EL (cell line): ENCODE data around the gene PTPN4.

ENCODE experiments used
- DNase-seq: peaks from one replicate; pipeline ENCODE4 v3.0.0-alpha.2; 2016

Gene PTPN4, protein sequence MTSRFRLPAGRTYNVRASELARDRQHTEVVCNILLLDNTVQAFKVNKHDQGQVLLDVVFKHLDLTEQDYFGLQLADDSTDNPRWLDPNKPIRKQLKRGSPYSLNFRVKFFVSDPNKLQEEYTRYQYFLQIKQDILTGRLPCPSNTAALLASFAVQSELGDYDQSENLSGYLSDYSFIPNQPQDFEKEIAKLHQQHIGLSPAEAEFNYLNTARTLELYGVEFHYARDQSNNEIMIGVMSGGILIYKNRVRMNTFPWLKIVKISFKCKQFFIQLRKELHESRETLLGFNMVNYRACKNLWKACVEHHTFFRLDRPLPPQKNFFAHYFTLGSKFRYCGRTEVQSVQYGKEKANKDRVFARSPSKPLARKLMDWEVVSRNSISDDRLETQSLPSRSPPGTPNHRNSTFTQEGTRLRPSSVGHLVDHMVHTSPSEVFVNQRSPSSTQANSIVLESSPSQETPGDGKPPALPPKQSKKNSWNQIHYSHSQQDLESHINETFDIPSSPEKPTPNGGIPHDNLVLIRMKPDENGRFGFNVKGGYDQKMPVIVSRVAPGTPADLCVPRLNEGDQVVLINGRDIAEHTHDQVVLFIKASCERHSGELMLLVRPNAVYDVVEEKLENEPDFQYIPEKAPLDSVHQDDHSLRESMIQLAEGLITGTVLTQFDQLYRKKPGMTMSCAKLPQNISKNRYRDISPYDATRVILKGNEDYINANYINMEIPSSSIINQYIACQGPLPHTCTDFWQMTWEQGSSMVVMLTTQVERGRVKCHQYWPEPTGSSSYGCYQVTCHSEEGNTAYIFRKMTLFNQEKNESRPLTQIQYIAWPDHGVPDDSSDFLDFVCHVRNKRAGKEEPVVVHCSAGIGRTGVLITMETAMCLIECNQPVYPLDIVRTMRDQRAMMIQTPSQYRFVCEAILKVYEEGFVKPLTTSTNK

DNA sequence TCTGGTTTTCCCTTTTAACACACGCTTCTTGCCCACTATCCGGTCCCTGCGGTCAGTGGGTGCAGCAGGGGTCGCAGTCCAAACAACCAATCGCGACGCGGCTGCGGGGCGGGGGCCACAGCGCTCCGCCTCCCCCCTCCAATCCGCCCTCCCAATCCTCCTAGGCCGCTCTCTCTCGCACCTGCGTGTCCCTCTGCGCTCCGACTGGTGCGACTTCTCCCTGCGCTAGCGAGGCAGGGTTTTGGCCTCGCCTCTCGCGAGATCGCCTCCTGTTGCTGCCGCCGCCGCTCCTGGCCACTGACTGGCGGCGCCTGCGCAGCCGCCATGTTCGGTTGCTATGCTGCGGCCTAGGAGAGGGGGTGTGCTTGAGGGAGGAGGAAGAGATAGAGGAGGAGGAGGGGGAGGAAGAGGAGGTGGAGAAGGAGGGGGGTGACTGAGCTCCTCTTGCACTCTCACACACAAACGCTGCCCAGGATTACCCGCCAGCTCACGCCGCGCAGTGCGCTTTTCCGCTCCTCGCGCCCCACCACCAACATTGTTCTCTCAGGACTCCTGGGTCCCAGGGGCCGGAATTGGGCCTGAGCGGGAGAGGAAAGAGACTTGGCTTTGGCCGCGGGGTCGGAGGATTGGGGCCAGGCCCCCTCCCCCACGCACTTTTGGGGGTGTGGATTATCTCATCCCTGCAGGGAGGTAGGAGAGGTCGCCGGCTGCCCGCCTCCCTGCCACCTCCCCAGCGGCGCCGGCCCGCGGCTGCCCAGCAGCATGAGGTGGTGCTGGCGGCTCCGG is at the start of gene PTPN4:
TSS of gene PTPN4 (plus strand) at position 472 of the 786 bp plus-strand sequence. CDS start 49,932 bp downstream, outside the sequence.
- DNase-seq = peak; percentile 99

DNA sequence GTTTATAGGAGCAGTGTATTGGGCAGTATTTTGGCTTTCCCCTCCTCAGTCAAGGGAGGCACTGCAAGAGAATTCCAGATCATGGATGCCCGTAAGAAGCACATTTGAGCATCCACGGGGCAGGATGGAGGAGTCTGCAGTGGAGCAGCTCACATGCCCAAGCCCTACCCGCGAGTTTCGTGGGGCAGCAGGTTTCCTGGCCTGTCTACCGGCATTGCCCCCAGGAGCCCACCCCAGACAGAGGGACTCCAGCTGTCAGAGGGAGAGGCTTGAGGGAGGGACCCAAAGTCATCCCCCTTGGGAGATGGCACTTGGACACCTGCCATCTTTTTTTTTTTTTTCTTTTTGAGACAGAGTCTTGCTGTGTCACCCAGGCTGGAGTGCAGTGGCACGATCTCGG is 49.4 kb upstream of the PTPN4 start:
- no peak for DNase-seq

DNA sequence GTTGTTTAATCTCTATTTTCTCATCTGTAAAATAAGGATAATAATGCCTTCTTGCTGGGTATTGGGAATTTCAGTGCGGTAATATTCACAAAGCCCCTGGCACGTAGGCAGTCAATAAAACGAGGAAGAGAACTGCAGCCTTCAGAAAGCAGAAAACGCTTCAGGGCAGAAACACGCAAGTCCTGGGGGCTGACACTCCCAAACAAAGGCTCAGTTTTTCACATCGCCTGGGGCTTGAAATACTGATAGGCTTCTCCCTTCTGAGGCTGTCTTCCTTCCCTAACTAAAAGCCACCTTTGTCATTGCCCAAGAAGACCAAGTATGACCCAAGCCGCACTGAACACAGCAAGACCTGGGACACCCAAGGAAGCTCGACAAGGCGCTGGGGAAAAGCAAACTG is 48.4 kb upstream of the PTPN4 start:
- no peak for DNase-seq

DNA sequence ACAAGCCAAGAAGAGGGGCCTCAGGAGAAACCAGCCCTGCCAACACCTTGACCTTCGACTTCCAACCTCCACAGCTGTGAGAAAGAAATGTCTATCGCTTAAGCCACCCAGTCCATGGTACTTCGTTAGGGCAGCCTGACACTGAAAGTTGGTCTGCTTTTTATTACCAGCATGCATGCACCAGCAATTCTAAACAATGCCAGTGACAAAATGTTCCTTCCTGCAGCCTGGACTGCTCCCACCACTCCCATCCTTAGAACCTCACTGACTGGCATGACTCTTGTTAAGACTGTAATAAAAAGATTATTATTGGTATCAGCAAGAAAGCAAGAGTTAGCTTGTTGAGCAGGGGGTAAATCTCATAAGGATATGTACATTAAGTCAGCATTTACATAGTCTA is 47.2 kb upstream of the PTPN4 start:
- no peak for DNase-seq

DNA sequence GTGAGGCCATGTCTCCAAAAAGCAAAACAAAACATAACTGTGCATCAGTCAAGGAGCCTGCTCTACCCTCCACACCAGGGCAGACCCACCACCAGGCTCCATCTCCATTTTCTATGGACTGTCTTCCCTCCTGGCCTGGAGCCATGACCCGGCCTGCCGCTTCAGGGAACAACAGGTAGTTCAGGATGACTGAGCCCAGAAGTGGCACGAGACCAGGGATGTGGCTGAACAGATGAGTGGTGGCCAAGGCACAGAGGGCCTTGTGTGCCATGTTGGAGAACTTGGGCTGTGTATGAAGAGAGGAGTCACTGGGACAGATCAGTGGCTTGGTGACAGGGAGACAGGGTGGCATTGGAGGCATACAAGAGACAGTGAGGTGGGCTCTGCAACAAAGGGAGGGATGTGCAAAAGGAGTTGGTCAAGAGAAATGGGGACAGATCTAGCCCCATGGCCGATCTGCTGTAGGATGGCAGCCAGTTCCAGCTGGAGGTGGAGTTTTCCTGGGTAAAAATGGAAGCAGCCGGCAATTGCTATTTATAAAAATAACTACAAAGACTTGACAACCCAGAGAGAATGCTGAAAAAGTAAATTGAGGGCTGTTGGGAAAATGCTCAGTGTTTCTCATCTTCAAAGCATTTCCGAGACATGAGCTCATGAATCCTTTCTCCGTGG is 45.8 kb upstream of the PTPN4 start:
- DNase-seq = no peak

DNA sequence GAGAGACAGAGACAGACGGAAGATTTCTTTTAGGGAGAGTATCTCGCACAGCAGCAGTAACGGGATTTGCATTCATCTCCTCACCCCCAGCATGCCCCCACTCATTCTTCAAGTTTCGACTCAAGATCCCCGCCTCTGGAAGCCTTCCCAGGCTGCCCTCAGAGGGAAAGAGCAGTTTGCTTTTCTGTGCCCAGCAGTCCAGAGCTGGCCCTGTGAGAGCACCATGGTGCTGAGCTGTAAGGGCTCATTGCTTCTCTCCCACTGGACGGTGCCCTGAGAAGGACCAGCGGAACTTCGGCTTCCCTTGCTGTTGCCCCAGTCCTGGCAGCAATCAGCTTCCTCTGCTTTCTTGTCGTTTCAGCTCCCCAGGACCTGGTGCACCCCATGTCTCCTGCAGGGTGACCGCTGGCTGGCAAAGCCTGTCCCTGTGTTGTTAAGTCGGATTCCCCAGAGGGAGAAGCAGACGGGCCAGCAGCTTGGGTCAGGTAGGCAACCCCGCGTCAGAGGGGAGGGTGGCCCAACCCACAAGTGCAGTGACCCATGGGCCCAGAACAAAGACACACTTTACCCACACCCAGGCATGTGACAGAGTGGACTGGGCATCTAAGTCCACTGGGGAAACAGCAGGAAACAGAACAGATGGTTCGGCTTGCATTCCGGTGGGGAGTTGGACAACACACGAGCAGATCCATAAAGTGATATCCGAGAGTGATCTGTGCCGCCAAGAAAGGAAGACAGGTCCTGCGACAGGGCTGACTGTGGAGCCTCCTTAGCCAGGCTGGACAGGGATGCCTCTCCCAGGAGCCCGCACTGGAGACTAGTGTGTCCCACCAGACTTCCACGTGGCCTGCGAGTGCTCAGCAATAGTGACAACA is 44.1 kb upstream of the PTPN4 start:
- no peak for DNase-seq

DNA sequence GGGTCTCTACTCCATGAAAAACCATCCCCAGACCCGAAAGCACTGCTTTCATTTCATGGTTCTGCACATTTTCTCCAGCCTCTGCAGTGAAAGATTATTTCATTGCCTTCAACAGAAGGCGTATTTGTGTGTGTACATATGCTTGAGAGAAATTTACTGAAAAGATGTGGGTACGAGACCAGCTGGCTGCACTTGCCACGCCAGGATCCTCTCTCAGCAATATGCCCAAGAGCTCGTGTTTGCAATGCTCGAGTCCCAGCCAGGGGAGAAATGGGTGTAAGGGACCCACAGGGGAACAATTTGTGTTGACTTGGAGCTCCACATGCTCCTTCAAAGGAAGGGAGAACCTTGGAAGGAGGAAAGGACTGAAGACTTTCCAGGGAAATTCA is 43.4 kb upstream of the PTPN4 start:
- DNase-seq = no peak

DNA sequence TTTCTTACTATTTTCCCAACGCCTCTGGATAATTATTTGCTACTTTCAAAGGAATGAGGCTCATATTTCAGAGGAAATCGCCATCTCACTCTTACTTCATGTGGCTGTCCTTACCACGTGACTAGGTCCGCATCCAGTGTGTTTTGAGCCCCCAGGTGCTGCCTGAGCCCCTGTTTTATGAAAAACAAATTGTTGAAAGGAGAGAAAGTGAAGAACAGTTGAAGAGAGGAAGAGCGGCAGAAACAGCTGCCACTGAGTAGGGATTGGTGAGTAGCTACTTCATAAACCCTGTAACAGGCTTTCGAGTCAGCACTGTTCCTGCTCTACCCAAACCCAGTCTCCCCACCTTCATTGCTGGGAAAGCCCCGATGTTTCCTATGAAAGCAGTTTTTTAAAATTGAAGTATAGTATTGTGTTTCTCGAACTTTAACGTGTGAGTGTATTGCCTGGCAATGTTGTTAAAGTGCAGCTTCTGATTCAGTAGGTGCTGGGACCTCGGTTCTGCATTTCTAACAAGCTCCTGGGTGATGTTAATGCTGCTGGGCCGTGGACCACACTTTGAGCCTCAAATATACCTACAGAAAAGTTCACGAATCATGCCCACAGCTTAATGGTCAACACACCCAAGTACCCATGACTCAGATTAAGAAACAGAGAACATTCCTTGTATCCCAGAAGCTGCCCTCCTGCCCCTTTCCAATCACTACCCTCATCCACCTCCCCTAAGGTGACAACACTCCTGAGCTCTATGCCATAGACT is 41.0 kb upstream of the PTPN4 start:
- no peak for DNase-seq

DNA sequence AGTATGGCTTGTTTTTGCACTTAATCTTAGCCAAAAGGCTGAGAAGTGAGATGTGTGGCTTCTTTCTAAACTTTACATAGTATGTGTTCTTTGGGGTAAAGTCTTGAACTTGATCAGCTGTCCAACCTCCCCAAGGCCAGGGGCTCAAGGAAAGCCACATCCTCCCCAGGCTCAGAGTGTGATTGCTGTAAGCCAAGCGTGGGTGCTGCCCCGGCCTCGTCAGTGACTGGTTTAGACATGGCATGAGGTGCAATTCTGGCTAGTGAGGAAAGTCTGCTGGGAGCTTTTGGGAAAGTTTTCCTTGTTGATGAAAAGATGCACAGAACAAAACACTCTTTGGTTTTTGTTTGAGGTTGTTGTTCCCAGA is 40.5 kb upstream of the PTPN4 start:
- no peak for DNase-seq

DNA sequence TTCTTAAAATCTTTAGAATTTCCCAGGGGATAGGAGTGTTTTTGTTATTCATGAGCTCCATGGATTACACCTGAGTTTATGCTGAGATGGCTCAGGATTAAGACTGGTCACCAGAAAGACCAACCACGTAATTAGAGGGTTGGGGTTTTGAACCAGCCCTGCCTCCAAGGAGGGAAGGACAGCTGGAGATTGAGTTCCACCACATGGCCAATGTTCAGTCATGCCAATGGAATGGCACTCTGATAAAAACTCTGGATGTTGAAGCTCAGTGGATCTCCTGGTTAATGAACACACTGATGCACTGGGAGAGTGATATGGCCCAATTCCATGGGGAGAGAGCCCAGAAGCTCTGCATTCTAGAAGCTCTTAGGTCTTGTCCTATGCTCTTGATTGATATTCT is 38.7 kb upstream of the PTPN4 start:
- peak; percentile 16 for DNase-seq

DNA sequence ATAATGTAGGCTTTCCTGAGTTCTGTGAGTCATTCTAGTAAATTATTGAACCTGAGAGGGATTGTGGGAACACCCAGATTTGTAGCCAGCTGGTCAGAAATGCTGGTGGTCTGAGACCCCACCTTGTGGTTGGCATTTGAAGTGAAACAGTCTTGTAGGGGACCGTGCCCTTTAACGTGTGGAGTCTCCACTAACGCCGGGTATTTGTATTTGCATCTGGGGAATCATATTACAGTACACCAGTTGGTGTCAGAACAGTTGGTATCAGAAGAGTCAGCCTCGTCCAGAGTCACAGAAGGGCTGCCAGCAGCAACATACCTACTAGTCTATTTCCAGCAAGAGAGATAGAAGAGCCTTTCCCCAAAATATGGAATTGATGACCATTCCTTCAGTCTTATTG is 38.3 kb upstream of the PTPN4 start:
- DNase-seq = no peak

DNA sequence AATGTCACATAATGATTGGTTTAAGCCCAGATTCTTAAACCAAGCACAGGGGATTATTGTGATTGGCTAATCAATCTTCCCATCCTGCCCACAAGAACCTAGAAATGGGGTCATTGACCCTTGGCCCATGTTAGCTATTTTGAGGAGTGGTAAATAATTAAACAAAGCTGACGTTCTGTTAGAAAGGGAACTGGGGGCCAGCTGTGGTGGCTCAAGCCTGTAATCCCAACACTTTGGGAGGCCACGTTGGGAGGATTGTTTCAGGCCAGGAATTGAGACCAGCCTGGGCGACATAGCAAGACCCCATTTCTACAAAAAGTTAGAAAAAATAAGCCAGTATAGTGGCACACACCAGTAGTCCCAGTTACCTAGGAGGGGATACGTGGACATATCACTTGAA is 37.8 kb upstream of the PTPN4 start:
- DNase-seq = no peak

DNA sequence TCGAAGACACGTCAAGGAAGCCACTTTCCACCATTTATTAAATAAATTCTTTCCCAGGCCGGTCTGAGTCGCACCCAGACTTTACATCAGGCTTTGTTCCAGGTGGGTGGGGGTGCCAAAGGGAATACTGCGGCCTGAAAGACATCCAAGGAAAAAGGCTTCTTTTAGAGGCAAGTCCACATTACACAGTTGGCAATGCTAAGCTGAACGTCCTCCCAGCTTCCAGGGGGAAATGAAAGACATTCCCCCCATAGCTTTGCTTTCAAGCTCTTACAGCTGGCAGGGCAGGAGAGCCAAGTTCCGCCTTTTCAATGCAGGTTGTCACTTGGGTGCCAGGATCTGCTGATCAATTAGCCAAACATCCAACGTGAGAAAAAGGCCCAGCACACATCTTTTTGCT is 36.5 kb upstream of the PTPN4 start:
- DNase-seq = no peak

DNA sequence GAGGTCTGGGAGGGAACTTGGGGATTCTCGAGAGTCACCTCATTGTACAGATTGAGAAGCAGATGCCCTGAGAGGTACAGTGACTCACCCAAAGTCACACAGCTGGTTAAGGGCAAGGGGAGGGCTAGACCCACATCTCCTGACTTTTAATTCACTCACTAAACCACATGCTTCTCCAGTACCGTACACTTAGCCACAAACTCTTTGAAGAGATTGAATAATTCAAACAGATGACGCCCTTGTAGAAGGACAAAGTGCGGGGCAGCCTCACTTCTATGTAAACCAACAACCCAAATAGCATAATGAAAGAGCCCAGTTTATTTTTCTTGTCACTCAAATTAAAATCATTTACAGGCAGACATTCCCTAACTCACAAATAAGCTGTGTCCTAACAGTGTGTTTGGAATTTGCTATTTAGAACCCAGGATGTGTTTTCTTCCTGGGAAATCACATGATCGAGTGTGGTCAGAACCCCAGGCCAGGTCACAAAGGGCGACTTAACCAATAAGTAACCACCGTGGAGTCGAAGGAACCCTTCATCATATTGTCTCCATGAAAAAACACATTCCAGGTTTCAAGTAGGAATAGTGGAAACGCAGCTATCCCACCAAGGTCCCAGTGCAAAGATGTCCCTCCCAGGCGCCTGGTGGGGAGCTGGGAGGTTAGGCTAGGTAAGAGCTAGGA is 35.8 kb upstream of the PTPN4 start:
- no peak for DNase-seq

DNA sequence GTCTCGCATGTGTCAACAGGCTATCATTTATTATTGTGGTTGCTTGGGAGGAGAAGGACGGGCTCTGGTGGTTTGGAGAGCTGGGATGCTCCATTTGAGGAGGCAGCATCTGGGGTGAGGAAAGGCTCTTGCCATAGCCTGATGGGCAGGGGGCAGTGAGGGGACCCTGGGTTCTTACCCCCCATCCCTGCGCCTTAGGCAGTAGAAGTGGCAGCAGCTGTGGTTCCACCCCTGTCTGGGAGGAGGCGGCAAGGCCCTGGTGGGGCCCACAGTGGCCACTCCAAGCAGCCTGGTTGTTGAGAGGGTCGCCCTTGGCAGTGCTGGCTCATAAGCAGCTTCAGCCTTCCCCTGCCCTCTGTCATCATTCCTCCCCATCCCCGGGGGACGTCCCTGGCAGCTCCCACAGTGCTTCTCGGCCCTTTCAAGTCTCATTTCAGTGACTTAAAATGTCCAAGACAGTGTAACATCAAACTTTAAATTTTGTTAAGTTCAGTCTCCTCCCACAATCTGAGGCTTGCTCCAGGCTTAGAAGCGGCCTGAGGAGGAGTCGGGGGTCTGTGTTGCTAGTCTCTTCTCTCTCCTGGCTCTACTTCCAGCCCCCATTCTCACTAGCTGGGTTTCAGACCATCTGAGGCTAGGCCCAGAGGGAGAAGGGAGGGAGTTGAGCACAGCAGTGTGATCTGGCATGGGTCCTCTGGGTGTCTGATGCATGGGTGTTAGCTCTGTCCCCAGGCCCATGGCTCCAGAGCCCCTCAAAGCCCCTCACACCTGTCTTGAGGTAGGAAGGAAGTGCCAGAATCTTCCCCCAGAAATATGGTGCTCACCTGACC is 34.9 kb upstream of the PTPN4 start:
- DNase-seq = no peak

DNA sequence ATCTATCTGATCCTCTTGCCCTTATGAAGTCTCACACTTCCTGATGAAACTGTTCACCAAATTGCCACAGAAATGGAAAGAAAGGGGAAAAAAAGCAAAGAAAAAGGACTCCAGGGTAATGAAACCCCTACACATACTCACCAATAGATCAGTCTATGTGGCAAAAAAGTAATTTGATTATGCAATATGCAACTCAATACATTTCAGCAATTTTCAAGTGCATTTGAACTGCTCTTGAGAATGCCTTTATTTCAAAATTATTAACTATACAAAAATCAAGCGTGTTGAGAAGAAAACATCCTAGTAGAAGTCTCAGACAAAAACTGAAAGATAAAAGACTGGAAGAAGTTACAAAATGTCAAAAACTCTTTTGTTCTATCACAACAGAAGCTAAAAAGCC is 32.2 kb upstream of the PTPN4 start:
- no peak for DNase-seq

DNA sequence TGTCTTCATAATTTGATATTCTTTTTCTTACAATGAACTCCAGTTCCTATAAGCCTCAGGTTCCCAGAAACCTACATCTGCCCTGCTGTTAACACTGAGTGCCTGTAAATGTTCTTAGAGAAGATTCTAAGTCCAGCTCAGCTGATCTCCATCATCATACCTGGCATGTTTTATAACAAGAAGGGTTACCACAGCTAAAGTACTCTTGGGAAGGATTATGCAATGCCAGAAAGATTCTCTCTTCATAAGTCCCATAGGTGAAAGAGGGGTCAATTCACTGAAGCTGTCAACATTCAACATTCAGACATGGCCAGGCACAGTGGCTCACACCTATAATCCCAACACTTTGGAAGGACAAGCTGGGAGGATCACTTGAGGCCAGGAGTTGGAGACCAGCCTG is 31.3 kb upstream of the PTPN4 start:
- DNase-seq = no peak

DNA sequence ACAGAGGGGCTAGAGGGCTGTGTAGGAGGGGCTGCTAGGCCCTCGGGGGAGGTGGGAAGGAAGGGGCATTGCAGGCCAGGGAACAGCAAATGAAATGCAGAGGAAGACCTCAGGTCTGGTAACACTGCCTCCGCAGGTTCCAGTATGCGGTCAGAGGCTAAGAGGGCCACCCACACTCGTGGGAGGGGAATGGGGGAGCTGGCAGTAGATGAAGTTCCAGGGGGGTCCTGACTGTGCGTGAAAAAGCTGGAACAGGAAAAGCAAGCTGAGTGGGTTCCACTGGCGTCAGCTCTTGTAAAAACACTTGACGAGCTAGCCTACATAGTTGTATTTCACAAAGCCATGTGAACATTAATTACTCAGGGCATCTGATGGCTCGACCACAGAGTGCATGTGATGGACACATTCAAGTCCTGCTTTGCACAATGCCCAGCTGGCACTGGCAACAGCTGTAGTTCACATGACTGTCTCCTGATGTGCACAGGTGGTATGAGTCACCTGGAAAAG is 29.0 kb upstream of the PTPN4 start:
- no peak for DNase-seq

DNA sequence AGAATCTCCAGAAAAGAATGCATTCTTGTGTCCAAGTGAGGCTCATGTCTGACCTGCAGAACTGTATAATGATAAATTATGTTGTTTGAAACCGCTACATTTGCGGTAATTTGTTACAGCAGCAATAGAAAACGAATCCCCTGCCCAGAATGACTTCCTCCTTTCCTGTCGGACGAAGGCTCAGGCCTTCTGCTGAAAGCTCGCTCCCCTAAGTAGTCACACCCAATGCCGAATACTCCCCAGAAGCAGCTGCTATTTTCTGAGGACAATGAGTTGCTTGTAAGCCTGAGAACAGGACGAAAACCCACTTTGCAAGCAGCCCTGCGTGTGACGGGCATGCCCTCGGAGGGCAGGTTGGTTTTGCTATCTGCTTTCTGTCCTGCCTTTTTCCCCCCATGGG is 27.7 kb upstream of the PTPN4 start:
- DNase-seq = no peak
